ENCODE data around the gene HOXD1.

- no peak for TF ChIP-seq CTCF (IDR thresholded peaks at IDR 0.05 in 4 of 5, conservative IDR thresholded peaks at IDR 0.05 in 1 of 5)
- peak in 1 of 2 donors; percentile 19 for TF ChIP-seq POLR2A (IDR thresholded peaks at IDR 0.05)
Measured at GRCh38 chr2:176139661-176140512, 48.6 kb upstream of the HOXD1 start.

All from gastrocnemius medialis (tissue), 4 donors.